ENCODE data around the gene UBL3.

Gene UBL3

DNA sequence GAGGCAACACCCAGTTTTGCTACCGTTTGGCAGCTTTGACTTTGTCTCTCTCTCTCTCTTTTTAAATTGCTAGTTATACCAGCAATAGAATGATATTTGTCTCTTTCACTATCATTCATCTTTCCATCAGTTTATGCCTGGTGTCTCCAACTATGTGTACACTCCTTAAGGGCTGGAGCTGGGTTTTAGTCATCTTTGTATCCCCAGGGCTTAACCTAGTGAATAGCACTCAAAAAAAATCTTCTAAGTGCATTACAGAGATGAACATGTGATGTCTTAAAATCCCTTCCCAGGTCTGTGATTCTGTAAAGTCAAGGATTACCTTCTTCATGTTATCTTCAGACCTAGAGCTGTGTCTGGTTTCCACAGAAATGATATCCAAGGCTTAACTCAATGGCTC lies 7.8 kb upstream of the UBL3 start:
- in situ Hi-C loops (cut with MboI; ENCODE audit: low sequenced_read_pairs) = no loop called here

DNA sequence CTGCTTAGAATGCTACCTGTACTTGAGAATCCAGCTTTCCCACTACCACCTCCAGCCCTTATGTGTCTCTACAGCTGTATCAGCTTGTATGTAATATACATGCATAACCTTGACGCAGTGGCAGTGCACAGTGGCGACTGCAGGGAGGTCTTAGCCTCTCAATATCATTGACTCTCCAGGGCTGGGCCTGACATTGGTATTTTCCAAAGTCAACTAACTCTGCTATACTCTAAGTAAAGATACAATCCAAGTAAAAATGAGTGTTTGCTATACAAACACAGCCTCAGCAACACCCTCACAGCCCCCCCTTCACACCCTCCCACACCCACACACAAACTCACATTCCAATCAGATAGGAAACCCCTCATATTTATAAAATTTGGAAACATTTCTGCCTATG lies 6.7 kb upstream of the UBL3 start:
- in situ Hi-C loops (cut with MboI; ENCODE audit: low sequenced_read_pairs) = no loop called here

DNA sequence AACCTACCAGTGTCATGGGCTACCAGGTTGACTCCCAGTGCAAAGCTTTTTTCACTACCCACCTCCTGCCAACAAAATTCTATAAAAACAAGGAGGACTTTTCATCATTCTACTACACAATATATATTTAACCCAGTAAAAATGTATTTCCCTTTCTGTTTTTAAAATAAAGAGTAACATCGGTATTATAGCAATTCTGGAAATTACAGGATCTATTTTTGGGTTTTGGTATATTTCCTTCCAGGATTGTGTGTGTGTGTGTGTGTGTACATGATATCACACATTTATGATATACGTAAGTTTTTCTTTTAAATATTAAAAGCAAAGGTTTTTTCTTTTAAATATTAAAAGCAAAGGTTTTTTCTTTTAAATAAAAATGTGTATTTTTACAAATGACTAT lies 6.0 kb upstream of the UBL3 start:
- in situ Hi-C loops (cut with MboI; ENCODE audit: low sequenced_read_pairs) = no loop called here

- in situ Hi-C loops (cut with MboI; ENCODE audit: low sequenced_read_pairs) = no loop called here
These were observed 5.4 kb upstream of the UBL3 start for GRCh38 chr13:29855784-29856183.

GRCh38 chr13:29855009-29855408 lies 4.6 kb upstream of the UBL3 start:
- in situ Hi-C loops (cut with MboI; ENCODE audit: low sequenced_read_pairs) = no loop called here

DNA sequence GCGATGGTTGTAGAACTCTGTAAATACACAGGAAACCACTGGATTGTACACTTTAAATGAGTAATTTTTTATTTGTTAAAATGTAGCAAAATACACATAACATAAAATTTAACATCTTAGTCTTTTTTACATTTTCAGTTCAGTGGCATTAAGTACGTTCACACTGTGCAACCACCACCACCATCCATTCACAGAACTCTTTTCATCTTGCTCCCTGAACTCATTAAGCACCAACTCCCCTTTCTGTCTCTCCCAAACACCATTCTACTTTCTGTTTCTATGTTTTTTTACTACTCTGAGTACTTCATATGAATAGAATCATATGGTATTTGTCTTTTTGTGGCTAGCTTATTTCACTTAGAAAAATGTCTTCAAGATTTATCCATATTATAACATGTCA lies 2.7 kb upstream of the UBL3 start:
- in situ Hi-C loops (cut with MboI; ENCODE audit: low sequenced_read_pairs) = no loop called here

DNA sequence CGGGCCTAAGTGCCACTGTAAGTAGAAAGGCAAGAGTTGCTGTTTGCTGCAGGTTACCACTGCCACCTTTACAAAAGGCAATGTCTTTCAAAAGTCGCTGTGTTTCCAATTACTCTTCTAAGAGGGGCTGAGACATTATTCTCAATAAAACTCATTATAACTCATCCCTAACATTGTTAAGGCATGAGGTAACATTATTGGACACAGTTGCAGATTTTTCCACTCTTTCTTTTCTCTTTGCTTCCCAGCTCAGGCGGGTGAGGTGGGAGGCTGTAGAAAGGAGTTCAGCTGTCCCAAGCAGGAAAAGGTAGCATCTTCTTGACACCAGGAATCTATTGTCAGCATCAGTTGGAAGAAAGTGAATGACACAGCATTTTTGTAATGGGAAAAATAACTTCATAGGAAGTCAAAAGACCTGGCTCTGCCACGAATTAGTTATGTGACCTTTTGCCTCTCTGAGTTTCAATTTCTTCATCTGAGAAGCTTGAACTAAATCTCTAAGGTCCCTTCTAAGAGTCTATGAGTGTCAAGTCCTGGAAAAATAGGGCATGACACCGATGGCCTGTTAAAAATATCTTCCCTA lies 2.1 kb upstream of the UBL3 start:
- in situ Hi-C loops (cut with MboI; ENCODE audit: low sequenced_read_pairs) = no loop called here

DNA sequence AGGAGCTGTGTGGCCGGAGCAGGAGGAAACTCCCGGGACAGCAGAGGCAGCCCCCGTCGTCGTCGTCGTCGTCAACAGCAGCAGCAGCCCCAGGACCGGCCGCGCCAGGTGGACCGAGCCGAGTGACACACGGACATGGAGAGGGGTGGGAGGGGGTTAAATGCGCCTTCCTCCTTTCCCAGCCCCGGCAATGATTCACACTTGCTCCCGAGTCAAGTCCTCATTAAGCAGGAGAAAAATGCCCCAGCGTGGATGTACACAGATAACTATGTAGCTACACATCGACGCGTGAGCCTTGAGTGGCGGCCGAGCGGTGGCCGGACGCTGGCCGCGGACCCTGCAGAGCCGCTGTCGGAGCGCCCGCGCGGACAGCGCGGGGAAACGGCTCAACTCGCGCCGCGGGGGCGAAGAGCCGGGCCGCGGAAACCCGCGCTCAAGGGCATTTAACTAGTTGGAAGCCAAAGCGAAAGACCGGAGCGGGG lies 645 bp downstream of the UBL3 start:
- in situ Hi-C loops (cut with MboI; ENCODE audit: low sequenced_read_pairs) = no loop called here

- in situ Hi-C loops (cut with MboI; ENCODE audit: low sequenced_read_pairs) = no loop called here
These were observed 1.3 kb downstream of the UBL3 start for GRCh38 chr13:29849071-29849631.

DNA sequence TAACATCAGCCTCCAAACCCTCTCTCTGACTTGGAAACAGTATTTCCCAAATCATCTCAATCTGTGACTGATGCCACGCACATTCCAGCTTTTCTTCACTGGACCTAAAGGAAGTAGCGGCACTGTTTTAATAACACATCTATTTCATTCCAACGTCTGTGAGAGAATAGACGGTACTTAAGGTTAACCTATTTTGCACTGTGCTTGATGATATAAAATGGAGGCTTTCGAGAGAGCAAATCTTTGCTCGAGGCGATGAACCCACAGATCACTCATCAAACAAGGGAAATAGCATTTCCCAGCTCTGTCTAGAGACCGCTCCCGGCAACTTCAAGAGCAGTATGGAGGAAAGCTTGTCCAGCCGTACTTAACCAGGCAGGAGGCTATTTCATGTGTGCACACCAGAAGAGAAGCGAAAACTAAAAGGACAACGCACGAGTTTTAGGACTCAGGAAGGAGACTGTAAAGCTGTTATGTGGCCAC lies 2.9 kb downstream of the UBL3 start:
- in situ Hi-C loops (cut with MboI; ENCODE audit: low sequenced_read_pairs) = no loop called here

- in situ Hi-C loops (cut with MboI; ENCODE audit: low sequenced_read_pairs) = no loop called here
These were observed 3.8 kb downstream of the UBL3 start for GRCh38 chr13:29846475-29847256.

DNA sequence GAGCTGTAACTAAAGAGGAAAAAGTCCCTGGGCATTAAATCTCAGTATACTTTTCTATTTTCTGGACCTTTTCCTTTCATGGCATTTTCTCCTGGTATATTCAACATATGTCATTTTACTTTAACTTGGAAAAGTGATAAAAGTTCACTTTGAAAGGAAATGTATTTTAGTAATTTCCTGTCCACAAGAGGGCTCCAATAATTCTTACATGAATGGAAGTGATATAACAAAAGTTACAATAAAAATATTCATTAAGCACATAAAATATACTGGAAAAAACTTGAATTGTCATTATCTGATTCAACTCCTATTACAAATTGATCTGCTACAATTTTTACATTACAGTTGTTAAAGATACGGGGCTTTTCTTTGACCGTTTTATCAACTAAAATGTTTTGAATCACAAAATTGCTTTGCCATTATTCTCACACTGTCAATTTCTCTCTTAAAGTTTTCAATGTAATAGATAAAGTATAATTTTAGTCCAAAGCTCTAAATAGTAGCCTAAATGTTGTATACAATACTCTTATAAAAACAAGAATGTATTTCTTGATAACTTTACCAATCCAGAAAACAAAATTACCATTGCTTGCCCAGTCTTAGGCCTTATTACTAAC lies 4.9 kb downstream of the UBL3 start:
- in situ Hi-C loops (cut with MboI; ENCODE audit: low sequenced_read_pairs) = no loop called here

DNA sequence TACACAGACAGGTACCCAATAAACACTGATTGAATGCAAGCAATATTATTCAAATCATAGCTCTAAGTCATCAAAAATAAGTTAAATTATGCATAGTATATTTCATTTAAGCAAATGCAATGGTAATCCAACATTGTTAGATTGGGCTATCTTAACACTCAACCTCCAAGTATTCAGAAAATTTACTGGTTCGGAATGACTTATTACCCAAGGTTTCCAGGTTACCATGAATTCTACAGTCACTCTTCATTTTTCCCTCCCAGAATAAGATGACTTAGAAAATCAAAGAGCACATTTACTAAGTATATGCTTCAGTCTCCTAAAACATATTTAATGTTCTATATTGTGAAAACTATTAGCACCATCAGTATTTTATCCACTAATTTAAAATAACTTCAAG lies 6.0 kb downstream of the UBL3 start:
- in situ Hi-C loops (cut with MboI; ENCODE audit: low sequenced_read_pairs) = no loop called here

DNA sequence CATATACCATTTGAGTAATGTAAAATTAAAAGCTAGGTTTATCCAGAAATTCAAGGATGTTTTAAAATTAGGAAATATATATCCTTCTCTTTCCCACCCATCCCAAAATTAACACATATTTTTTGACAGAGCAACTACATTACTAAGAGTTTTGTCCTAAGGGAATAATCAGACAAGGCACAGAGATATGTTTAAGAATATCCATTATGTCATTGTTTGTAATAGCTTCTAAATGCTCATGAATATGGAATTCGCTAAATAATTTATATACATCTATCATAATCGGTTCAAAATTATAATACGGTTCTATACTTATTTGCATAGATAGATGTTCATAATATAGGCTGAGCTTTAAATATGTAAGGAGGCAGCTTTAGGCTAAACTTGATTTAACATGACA lies 9.8 kb downstream of the UBL3 start:
- in situ Hi-C loops (cut with MboI; ENCODE audit: low sequenced_read_pairs) = no loop called here

DNA sequence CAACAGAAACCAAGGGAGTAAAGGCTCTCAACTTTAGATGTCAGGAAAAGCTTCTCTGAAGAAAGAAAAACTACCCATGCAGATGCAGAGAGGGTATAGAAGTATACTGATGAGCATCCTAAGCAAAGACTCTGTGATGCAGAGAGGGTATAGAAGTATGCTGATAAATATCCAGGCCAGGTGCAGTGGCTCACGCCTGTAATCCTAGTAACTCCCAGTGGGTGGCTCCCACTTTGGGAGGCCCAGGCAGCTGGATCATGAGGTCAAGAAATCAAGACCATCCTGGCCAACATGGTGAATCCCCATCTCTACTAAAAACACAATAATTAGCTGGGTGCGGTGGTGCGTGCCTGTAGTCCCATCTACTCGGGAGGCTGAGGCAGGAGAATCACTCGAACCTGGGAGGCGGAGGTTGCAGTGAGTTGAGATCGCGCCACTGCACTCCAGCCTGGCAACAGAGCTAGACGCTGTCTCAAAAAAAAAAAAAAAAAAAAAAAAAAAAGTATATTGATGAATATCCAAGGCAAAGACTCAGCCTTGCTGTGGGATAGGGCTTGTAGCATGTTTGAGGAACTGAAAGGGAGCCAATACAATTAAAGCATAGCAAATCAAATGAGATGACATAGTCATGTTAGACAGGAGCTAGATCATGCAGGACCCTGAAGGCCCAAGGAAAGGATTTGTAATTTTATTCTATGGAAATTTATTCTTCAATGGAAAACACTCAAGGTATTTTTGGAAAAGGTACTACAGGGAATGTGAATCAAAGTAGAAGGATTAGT lies 14.9 kb downstream of the UBL3 start:
- in situ Hi-C loops (cut with MboI; ENCODE audit: low sequenced_read_pairs) = no loop called here

DNA sequence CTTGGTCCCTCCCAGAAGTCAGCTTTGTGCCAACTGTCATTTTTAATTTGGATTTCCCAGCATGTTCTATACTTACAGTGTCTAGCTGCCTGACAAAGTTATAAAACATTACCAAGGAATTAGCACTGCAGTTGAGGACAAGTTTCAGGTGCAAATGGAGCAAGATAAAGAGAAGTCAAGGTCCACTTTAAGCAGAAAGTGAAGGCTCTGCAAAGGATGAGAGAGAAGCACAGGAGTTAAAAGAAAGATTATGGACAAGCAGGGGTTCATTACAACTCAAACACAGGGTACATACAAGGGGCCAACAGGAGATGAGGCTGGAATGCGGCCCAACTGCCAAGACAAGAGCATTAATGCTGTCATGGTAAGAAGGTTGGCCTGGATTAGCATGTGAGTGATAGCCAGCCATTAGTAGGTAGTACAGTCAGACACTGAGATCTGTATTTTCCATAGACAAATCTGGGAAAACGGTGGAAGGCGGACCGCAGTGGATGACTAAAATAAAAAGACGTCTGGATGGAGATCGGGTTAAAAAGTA lies 17.6 kb downstream of the UBL3 start:
- in situ Hi-C loops (cut with MboI; ENCODE audit: low sequenced_read_pairs) = no loop called here

DNA sequence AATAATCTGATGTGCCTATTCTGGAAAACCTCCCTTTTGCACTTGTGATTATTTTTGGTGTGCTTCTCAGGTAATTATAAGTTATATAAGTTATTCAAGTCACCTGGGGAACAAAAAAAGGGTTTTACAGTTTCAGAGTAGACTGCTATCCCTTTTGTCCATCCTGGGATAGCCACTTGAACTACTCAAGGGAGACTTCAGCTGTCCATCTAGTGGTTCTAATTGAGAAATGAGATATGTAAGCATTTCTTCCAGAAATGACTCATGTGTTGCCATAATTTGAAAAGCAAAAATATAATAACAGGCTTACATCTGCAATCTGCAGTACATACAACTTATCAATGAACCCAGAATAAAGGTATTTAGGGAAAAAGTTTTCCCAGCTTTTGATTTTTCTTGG lies 20.4 kb downstream of the UBL3 start:
- in situ Hi-C loops (cut with MboI; ENCODE audit: low sequenced_read_pairs) = no loop called here

DNA sequence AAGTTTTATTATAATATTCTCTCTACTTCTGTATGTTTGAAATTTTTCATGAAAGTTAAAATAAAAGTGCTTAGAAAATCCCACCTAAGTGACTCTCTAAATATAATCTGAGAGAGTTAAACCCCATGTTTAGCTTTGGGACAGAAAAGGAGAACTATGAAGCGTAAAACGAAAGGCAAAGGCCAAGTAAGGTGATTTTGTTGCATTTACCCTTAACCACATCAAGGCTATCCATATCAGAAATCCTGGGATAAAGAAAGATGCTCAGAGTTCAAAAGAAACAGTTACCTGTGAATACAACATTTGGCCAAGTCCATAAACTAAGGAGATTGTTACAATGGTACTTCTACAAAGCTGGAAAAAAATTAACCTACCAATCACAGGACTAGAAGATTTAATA lies 31.3 kb downstream of the UBL3 start:
- in situ Hi-C loops (cut with MboI; ENCODE audit: low sequenced_read_pairs) = no loop called here

DNA sequence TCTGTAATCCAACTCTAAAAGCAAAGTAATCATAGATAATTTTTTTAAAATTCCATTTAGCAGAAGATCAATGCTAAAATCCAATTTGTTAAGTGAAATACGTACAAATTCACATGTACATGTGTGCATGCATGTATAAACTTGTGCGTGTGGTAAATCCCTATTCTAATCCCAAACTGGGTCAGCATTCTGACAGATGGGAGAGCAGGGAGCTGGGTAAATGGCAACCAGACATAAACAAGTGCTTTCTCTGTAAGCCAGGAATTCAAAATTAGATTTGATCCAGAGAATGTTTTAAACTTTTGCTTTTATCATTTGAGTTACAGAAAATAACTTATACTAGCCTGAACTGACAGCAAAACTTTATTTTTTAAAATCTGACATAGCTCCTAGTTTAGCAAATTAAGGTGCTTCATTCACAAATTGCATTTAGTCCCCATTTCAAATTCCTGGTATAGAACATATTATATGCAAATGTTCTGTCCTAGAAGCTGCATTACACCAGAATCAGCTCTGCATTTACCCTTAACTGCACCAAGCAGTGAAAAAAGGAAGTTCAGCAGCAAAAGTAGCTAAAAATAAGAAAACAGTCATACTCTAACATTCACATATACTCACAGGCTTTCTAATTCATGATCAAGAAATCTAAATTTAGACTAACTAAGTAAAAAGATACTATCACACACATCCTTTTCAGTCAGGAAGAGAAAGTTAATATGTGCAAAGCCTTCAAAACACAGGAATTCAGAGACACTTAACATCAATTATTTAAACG lies 32.6 kb downstream of the UBL3 start:
- in situ Hi-C loops (cut with MboI; ENCODE audit: low sequenced_read_pairs) = no loop called here

DNA sequence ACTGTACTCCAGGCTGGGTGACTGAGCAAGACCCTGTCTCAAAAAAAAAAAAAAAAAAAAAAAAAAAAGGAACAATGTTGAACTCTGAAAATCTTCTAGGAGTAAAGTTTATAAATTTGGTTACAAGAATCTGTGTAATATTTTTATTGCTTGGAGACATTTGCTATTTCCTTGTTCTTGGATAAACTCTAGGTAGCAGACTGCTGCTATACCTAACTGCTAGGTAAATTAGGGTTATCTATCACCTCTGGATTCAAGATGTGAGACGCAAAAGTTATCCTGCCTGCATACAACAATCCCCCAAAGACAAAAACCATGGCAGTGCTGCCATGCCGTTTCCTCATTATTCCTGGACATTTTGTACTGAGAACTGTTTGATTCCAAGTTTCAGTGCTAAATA lies 33.7 kb downstream of the UBL3 start:
- in situ Hi-C loops (cut with MboI; ENCODE audit: low sequenced_read_pairs) = no loop called here

All from HL-60/S4 treated with phorbol 12-myristate 13-acetate at 8.2 ng/mL for 4 days and 3 days (cell line).